ENCODE data around the gene ZNF385D.
"Not testable (repeated sequence)": the region's sequence is repeated elsewhere in the genome, so short reads cannot be mapped to it uniquely, and the experiment has no call there.

Gene ZNF385D

DNA sequence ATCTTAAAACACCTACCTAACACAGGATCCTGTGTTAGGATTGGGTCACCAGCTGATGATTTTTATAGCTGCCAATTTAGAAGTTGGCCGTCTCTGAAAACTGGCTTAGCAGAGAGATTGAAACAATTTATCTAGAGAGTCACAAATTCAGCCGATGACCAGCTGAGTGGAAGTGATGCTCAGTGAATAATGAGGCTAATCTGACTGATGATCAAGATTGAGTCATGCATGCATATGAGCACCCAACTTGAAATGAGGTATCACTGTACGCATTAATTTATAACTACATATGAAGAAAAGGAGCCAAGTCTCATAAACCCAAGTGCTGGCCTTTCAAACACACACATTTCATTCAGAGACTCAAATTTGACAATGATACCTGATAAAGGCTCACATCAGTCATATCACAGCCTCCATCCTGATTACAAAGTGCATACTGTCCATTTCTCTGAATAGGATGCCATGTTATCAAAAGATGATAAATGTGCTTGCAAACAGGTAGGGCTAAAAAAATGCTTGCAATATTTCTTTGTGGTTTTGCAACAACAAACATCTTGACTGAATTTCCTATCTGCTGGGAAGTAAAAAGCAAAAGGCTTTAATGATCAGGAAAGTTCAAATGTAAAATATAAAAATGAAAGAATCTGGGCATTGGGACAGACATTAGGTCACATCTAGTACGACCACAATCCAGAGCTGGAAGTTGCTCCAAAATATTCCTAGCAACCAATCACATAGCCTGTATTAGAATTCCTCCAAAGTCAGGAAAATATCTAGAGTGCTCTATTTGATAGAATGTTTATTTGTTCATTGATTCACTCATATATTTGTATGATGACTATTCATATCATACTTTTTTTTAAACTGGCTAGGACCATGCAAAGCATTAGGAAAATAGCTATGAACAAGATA is 264.7 kb downstream of the ZNF385D start:
- H2BK12ac ChIP-seq (ENCODE audit: low read length); H3K14ac ChIP-seq (ENCODE audit: low read length); H2AK5ac ChIP-seq (ENCODE audit: low read depth, low read length); H3K9me3 ChIP-seq (replicated peaks in 1 of 2; ENCODE audit: control insufficient read depth in 2 of 2, insufficient read depth in 1 of 2, low read depth in 1 of 2, low read length in 2 of 2); H3K36me3 ChIP-seq (replicated peaks in 1 of 2; ENCODE audit: control insufficient read depth in 2 of 2, insufficient read depth in 2 of 2, low read length in 2 of 2); H3K23ac ChIP-seq (ENCODE audit: low read depth, low read length, poor library complexity); H2AFZ ChIP-seq (ENCODE audit: low read length); H3K9ac ChIP-seq (ENCODE audit: low read depth, low read length, poor library complexity); H3K79me1 ChIP-seq (ENCODE audit: low read depth, low read length); DNase-seq (ENCODE audit: low spot score); H3K18ac ChIP-seq (ENCODE audit: low read length); H2BK15ac ChIP-seq (ENCODE audit: low read length); H2BK120ac ChIP-seq (ENCODE audit: low read depth, low read length); H3K4me1 ChIP-seq (ENCODE audit: control insufficient read depth in 2 of 2, insufficient read depth in 1 of 2, low read depth in 1 of 2, low read length in 2 of 2); H3K4me3 ChIP-seq (ENCODE audit: low read length in 2 of 2); H3K4me2 ChIP-seq (ENCODE audit: insufficient read depth, low read length, poor library complexity, severe bottlenecking); H3K27ac ChIP-seq (replicated peaks; ENCODE audit: low read length); H3K27me3 ChIP-seq (ENCODE audit: control insufficient read depth in 3 of 3, insufficient read depth in 3 of 3, low read depth in 1 of 3, low read length in 3 of 3); H2BK5ac ChIP-seq (ENCODE audit: low read length); H3K4ac ChIP-seq (ENCODE audit: low read length); H4K91ac ChIP-seq (ENCODE audit: low read depth, low read length, poor library complexity); H4K8ac ChIP-seq (ENCODE audit: low read depth, low read length): not testable (repeated sequence)
- no CpG with 5 or more reads among the region's 4 CpGs for WGBS, 2 donors (ENCODE audit: extremely low coverage in 2 of 2, insufficient read length in 2 of 2, insufficient replicate concordance in 1 of 2)

DNA sequence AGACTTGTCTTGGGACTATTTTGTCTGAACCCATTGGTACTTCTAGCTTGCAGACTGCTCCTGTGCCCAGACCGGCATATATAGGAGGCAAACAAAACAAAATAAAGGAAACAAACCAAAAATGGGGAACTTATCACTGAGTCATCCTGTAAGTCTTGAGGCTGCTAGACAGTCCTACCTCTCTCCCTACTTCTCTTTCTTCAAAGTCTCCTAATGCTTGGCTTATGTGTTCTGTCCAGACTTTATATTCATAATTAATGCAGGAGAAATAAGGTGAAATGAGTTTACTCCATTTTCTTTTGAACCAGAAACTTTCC is 266.2 kb downstream of the ZNF385D start:
- Histone ChIP-seq H3K79me1 (ENCODE audit: low read depth, low read length) (no peaks in the 10 kb centered on the region), H2BK120ac (ENCODE audit: low read depth, low read length) (no peak overlapping the region), H3K4me3 (ENCODE audit: low read length in 2 of 2) (no peak overlapping the region), H4K91ac (ENCODE audit: low read depth, low read length, poor library complexity) (no peak overlapping the region), H4K8ac (ENCODE audit: low read depth, low read length) (no peak overlapping the region), H3K4me2 (ENCODE audit: insufficient read depth, low read length, poor library complexity, severe bottlenecking) (no peak overlapping the region), H2AK5ac (ENCODE audit: low read depth, low read length) (no peak overlapping the region), H3K27me3 (ENCODE audit: control insufficient read depth in 3 of 3, insufficient read depth in 3 of 3, low read depth in 1 of 3, low read length in 3 of 3) (no peaks in the 10 kb centered on the region), H2BK15ac (ENCODE audit: low read length) (no peak overlapping the region), H3K27ac (replicated peaks; ENCODE audit: low read length) (no peak overlapping the region), H3K4ac (ENCODE audit: low read length) (no peak overlapping the region), H3K9me3 (replicated peaks in 1 of 2; ENCODE audit: control insufficient read depth in 2 of 2, insufficient read depth in 1 of 2, low read depth in 1 of 2, low read length in 2 of 2) (no peaks in the 10 kb centered on the region), H3K18ac (ENCODE audit: low read length) (no peak overlapping the region), H3K23ac (ENCODE audit: low read depth, low read length, poor library complexity) (no peak overlapping the region), H3K14ac (ENCODE audit: low read length) (no peak overlapping the region), H2BK5ac (ENCODE audit: low read length) (no peak overlapping the region), H3K36me3 (replicated peaks in 1 of 2; ENCODE audit: control insufficient read depth in 2 of 2, insufficient read depth in 2 of 2, low read length in 2 of 2) (no peaks in the 10 kb centered on the region), H2BK12ac (ENCODE audit: low read length) (no peak overlapping the region), H2AFZ (ENCODE audit: low read length) (no peak overlapping the region), H3K9ac (ENCODE audit: low read depth, low read length, poor library complexity) (no peak overlapping the region), H3K4me1 (ENCODE audit: control insufficient read depth in 2 of 2, insufficient read depth in 1 of 2, low read depth in 1 of 2, low read length in 2 of 2) (no peaks in the 10 kb centered on the region)
- DNase-seq (ENCODE audit: low spot score): no peak
- WGBS, 2 donors (ENCODE audit: extremely low coverage in 2 of 2, insufficient read length in 2 of 2, insufficient replicate concordance in 1 of 2): no CpG with 5 or more reads among the region's 1 CpG

DNA sequence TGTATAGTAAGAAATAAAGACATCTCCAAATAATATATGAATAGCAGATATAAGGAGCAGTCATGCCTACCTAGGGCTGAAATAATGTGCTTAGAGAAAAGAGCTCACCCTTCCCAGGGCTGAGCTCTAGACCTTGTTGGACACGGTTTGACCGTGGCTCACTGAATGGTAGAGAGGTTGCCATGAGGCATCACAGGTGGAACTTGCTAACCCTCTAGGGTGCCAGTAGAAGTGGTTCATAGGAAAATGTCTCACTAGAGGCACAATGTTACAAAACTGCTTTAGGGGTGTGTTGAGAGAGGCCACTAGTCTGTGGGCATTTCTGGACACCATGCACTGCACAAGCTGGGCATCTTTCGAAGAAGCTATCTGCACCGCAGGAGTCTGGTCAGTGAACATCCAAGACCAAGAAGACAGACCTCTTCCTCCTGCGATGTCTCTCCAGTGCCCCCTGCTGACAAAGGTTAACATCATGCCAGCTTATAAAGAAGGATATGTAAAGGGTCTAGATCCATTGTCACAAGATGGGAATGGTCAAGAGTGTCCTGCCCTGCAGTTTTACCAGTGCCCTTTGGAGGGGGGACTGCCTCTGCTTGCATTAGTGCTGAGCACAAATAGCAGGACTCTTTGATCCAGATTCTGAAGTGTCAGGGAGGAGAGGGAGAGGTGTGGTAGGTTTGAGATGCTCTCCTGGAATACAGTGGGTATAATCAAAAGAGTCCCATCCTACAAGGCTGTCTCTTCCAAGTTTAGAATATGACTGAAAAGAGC is 266.8 kb downstream of the ZNF385D start:
- Histone ChIP-seq H3K36me3 (replicated peaks in 1 of 2; ENCODE audit: control insufficient read depth in 2 of 2, insufficient read depth in 2 of 2, low read length in 2 of 2) (no peaks in the 10 kb centered on the region), H4K91ac (ENCODE audit: low read depth, low read length, poor library complexity) (no peak overlapping the region), H2AFZ (ENCODE audit: low read length) (no peak overlapping the region), H2BK5ac (ENCODE audit: low read length) (no peak overlapping the region), H3K9ac (ENCODE audit: low read depth, low read length, poor library complexity) (no peak overlapping the region), H3K18ac (ENCODE audit: low read length) (no peak overlapping the region), H3K4me1 (ENCODE audit: control insufficient read depth in 2 of 2, insufficient read depth in 1 of 2, low read depth in 1 of 2, low read length in 2 of 2) (no peaks in the 10 kb centered on the region), H3K27ac (replicated peaks; ENCODE audit: low read length) (no peak overlapping the region), H2AK5ac (ENCODE audit: low read depth, low read length) (no peak overlapping the region), H4K8ac (ENCODE audit: low read depth, low read length) (no peak overlapping the region), H3K23ac (ENCODE audit: low read depth, low read length, poor library complexity) (no peak overlapping the region), H3K79me1 (ENCODE audit: low read depth, low read length) (no peaks in the 10 kb centered on the region), H3K27me3 (ENCODE audit: control insufficient read depth in 3 of 3, insufficient read depth in 3 of 3, low read depth in 1 of 3, low read length in 3 of 3) (no peaks in the 10 kb centered on the region), H3K14ac (ENCODE audit: low read length) (no peak overlapping the region), H3K4ac (ENCODE audit: low read length) (no peak overlapping the region), H3K9me3 (replicated peaks in 1 of 2; ENCODE audit: control insufficient read depth in 2 of 2, insufficient read depth in 1 of 2, low read depth in 1 of 2, low read length in 2 of 2) (no peaks in the 10 kb centered on the region), H2BK15ac (ENCODE audit: low read length) (no peak overlapping the region), H3K4me2 (ENCODE audit: insufficient read depth, low read length, poor library complexity, severe bottlenecking) (no peak overlapping the region), H2BK12ac (ENCODE audit: low read length) (no peak overlapping the region), H2BK120ac (ENCODE audit: low read depth, low read length) (no peak overlapping the region), H3K4me3 (ENCODE audit: low read length in 2 of 2) (no peak overlapping the region)
- WGBS, 2 donors (ENCODE audit: extremely low coverage in 2 of 2, insufficient read length in 2 of 2, insufficient replicate concordance in 1 of 2): no CpG with 5 or more reads among the region's 5 CpGs
- peak; percentile 55 for DNase-seq (ENCODE audit: low spot score)

DNA sequence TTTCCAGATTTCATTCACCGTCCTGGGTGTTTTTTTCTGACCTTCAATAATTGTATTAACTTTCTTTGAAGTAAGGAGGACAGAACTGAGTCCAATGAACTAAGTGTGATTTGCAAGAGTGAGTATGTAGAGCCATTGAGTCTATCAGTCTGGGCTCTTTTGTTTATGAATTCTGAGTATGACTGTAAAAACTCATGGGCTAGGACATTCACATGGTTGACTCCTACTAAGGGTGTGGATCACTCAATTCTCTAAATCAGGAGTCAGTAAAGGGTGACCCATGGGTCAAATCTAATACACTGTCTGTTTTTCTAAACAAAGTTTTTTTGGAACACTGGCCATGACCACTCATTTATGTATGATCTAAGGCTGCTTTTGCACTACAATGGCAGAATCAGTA is 269.0 kb downstream of the ZNF385D start:
- no CpG with 5 or more reads among the region's 1 CpG for WGBS, 2 donors (ENCODE audit: extremely low coverage in 2 of 2, insufficient read length in 2 of 2, insufficient replicate concordance in 1 of 2)
- Histone ChIP-seq H3K36me3 (replicated peaks in 1 of 2; ENCODE audit: control insufficient read depth in 2 of 2, insufficient read depth in 2 of 2, low read length in 2 of 2) (no peaks in the 10 kb centered on the region), H2AFZ (ENCODE audit: low read length) (no peak overlapping the region), H3K9me3 (replicated peaks in 1 of 2; ENCODE audit: control insufficient read depth in 2 of 2, insufficient read depth in 1 of 2, low read depth in 1 of 2, low read length in 2 of 2) (no peaks in the 10 kb centered on the region), H3K79me1 (ENCODE audit: low read depth, low read length) (no peaks in the 10 kb centered on the region), H3K4me2 (ENCODE audit: insufficient read depth, low read length, poor library complexity, severe bottlenecking) (no peak overlapping the region), H3K4ac (ENCODE audit: low read length) (no peak overlapping the region), H4K8ac (ENCODE audit: low read depth, low read length) (no peak overlapping the region), H2BK120ac (ENCODE audit: low read depth, low read length) (no peak overlapping the region), H3K14ac (ENCODE audit: low read length) (no peak overlapping the region), H3K23ac (ENCODE audit: low read depth, low read length, poor library complexity) (no peak overlapping the region), H2BK15ac (ENCODE audit: low read length) (no peak overlapping the region), H2BK12ac (ENCODE audit: low read length) (no peak overlapping the region), H3K4me1 (ENCODE audit: control insufficient read depth in 2 of 2, insufficient read depth in 1 of 2, low read depth in 1 of 2, low read length in 2 of 2) (no peaks in the 10 kb centered on the region), H3K9ac (ENCODE audit: low read depth, low read length, poor library complexity) (no peak overlapping the region), H3K27ac (replicated peaks; ENCODE audit: low read length) (no peak overlapping the region), H3K27me3 (ENCODE audit: control insufficient read depth in 3 of 3, insufficient read depth in 3 of 3, low read depth in 1 of 3, low read length in 3 of 3) (no peaks in the 10 kb centered on the region), H3K18ac (ENCODE audit: low read length) (no peak overlapping the region), H2AK5ac (ENCODE audit: low read depth, low read length) (no peak overlapping the region), H4K91ac (ENCODE audit: low read depth, low read length, poor library complexity) (no peak overlapping the region), H2BK5ac (ENCODE audit: low read length) (no peak overlapping the region), H3K4me3 (ENCODE audit: low read length in 2 of 2) (no peak overlapping the region)
- no peak for DNase-seq (ENCODE audit: low spot score)

Measured in neuronal stem cell (in vitro differentiated cells).